HG03039 (cell line): ENCODE measurements around the gene GXYLT1.
"Not testable (repeated sequence)": the region's sequence is repeated elsewhere in the genome, so short reads cannot be mapped to it uniquely, and the experiment has no call there.

ENCODE experiments used
- ATAC-seq: cut with Tn5 transposase; IDR thresholded peaks from one replicate; pipeline ENCODE4 v1.9.1; 2021; ENCODE audit warnings: mild to moderate bottlenecking, moderate library complexity; ENCODE audit not compliant: unreplicated experiment

Gene GXYLT1

GRCh38 chr12:42145197-42145549 is 499 bp upstream of the GXYLT1 start:
- no peak for ATAC-seq

GRCh38 chr12:42144158-42144407 is 591 bp downstream of the GXYLT1 start:
- peak; percentile 27 for ATAC-seq

- no peak for ATAC-seq
Measured at GRCh38 chr12:42143452-42144157, 1.1 kb downstream of the GXYLT1 start.

GRCh38 chr12:42141981-42142606 is 2.6 kb downstream of the GXYLT1 start:
- ATAC-seq = no peak

GRCh38 chr12:42140901-42141300 is 3.8 kb downstream of the GXYLT1 start:
- no peak for ATAC-seq

- no peak for ATAC-seq
Measured at GRCh38 chr12:42135259-42135814, 9.3 kb downstream of the GXYLT1 start.

- no peak for ATAC-seq
Measured at GRCh38 chr12:42130672-42131402, 13.8 kb downstream of the GXYLT1 start.

GRCh38 chr12:42129595-42130204 is 15.0 kb downstream of the GXYLT1 start:
- ATAC-seq = no peak

- ATAC-seq = no peak
Measured at GRCh38 chr12:42128888-42129287, 15.8 kb downstream of the GXYLT1 start.

- no peak for ATAC-seq
Measured at GRCh38 chr12:42128327-42128726, 16.3 kb downstream of the GXYLT1 start.

GRCh38 chr12:42126963-42127362 is 17.7 kb downstream of the GXYLT1 start:
- ATAC-seq = no peak

GRCh38 chr12:42125388-42125767 is 19.3 kb downstream of the GXYLT1 start:
- ATAC-seq = no peak

- no peak for ATAC-seq
Measured at GRCh38 chr12:42124764-42125387, 19.8 kb downstream of the GXYLT1 start.

GRCh38 chr12:42119085-42119633 is 25.5 kb downstream of the GXYLT1 start:
- no peak for ATAC-seq

- no peak for ATAC-seq
Measured at GRCh38 chr12:42118136-42118879, 26.4 kb downstream of the GXYLT1 start.

GRCh38 chr12:42109031-42109430 is 35.6 kb downstream of the GXYLT1 start:
- no peak for ATAC-seq

GRCh38 chr12:42106791-42107190 is 37.9 kb downstream of the GXYLT1 start:
- ATAC-seq = not testable (repeated sequence)

GRCh38 chr12:42104784-42105183 is 39.9 kb downstream of the GXYLT1 start:
- no peak for ATAC-seq

GRCh38 chr12:42104087-42104486 is 40.6 kb downstream of the GXYLT1 start:
- ATAC-seq = no peak

- ATAC-seq = no peak
Measured at GRCh38 chr12:42103155-42103554, 41.5 kb downstream of the GXYLT1 start.
